Raji (cell line): Measurements from ENCODE around the gene STARD13.

ENCODE experiments used
- POLR2A ChIP-seq: IDR thresholded peaks from 2 replicates; pipeline ENCODE4 v1.6.1; 2011; ENCODE audit warnings: low read depth, low read length, control low read depth; ENCODE audit not compliant: insufficient read depth

The STARD13 gene

GRCh38 chr13:33284916-33285315 is 639 bp downstream of the STARD13 start:
- no peak for TF ChIP-seq POLR2A

- TF ChIP-seq POLR2A = no peak
Observed at GRCh38 chr13:33284031-33284430, 1.5 kb downstream of the STARD13 start.

- no peak for TF ChIP-seq POLR2A
Observed at GRCh38 chr13:33283195-33283911, 2.2 kb downstream of the STARD13 start.

DNA sequence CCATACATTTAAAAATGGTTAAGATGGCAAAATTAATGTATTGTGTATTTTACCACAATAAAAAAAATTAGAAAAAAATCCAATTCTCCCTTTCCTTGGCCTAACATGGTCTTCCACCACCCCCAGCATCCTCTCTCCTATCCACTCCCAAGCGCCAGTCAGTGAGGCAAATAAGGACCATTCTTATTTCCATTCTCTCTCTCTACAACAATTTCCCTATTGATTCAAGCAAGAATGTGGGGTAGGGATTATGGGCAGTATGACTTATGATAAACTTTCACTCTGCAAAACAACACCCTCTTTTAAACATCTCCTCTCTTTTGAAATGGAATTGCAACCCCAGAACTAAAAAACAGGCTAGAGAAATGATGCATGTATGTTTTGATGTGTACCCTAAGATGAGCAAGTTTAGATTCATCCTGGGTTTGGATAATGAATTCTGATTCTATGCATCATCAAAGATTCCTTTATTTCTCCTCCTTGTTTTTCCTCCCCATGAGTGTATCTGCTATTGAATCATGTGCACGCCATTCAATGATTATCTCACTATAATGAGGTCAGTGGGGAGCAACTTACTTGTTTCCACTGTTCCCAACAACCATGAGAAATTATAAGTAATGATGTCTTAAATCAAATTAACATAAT is 3.5 kb downstream of the STARD13 start:
- no peak for TF ChIP-seq POLR2A

DNA sequence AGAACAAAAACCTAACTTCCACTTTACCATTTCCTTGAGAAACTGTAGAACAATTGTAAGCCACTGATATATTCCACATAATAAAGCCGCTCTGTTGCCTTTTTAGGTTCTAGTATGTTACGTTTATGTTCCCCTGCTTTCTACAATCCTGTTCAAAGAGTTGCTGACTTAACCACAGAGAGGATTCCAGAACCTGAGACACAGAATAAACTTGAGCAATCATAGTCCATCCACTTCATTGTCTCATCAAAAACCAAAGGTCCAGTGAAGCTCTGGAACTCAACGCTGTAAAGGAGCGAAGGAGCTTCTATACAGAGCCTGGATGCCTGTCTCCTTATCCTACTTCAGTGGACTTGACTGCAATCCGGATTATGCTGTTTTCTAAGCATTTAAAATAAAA is 4.6 kb downstream of the STARD13 start:
- TF ChIP-seq POLR2A = no peak

GRCh38 chr13:33280279-33280905 is 5.2 kb downstream of the STARD13 start:
- no peak for TF ChIP-seq POLR2A

GRCh38 chr13:33279414-33280278 is 5.9 kb downstream of the STARD13 start:
- no peak for TF ChIP-seq POLR2A

DNA sequence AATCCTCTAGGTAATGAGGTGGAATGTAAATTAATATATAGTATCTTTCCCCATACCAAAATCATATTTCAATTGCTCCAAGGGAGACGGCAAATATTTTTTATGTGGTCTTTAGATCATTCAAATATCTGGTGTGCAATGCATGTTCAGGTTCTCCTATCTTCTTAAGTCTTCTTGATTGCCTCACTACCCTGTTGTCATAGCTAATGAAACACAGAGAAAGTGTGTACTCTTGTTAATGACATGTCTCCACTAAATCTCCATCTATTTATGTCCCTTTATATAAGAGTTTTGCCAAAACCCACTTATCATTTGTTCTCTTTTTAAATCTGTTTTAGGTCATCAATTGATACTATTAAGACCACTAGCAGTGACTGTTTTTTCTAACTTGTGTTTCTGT is 6.6 kb downstream of the STARD13 start:
- no peak for TF ChIP-seq POLR2A

- TF ChIP-seq POLR2A = no peak
Observed at GRCh38 chr13:33277946-33278345, 7.6 kb downstream of the STARD13 start.

DNA sequence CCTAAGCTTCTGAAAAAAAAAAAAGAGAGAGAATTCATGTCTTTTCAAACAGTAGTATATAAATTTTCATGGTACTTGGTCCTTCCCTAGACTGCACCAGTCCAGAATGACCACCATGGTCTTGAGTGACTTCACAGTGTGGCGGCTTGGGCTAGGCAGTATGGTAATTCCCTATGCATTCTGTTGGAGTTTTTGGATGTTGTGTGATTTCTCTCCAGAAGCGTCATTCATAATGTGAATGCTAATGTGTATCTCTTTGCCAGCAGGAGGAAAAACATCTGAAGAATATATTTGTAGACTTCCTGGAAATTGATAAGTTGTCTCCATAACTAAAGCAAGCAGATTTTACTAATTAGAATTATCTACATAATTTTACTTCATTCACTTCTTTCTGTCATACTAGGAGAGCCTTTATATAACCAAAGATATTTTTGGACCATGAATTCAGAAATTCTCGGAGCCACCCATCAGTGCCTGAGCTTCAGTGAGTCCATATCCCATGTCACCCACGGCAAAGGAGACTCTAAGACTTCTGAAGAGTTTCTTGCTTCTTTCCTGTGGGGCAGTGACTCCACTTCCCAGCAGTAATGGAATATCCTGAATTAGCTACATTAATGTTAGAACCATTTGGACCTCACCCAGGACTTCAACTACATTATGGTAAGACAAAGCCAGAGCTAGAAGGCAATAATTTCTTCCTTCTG is 8.4 kb downstream of the STARD13 start:
- TF ChIP-seq POLR2A = no peak

GRCh38 chr13:33276570-33276969 is 9.0 kb downstream of the STARD13 start:
- TF ChIP-seq POLR2A = no peak

DNA sequence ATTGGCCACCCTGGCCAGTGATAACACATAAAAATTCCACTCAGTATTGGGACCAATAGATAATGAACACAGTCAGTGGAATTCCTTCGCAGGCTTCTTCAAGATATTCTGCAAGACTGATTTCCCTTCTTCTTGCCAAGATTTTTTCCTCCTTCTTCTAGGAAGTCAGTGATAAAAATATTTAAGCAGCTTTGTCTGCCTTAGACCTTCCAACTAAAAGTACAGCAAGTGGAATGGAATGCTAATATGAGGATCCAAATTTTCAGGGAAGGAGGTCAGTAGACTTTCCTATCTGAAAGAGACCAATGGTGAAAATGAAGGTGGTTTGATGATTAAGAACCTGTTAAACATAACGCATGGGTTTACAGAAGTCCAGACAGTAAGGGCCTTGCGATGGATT is 9.6 kb downstream of the STARD13 start:
- TF ChIP-seq POLR2A = no peak

DNA sequence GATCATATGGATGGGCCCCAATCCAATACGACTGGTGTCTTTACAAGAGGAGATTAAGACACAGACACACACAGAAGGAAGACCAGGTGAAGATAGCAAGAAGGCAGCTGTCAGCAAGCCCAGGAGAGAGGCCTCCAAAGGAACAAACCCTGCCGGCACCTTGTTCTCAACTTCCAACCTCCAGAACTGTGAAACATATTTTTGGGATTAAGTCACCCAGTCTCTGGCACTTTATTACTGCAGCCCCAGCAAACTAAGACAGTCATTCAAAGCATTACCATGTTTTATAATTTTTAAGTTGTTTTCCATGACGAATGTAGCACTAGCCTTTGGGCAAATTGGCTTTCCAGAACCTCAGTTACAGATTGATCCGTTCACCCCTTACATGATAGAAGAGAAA is 11.3 kb downstream of the STARD13 start:
- TF ChIP-seq POLR2A = no peak

GRCh38 chr13:33272531-33273124 is 12.9 kb downstream of the STARD13 start:
- no peak for TF ChIP-seq POLR2A
